Endothelial cell of umbilical vein (primary cell): ENCODE data around the gene TERT.

Experiments used
- EZH2 ChIP-seq: IDR thresholded peaks from 2 replicates; pipeline ENCODE4 v1.6.1; 2012; ENCODE audit warnings: borderline replicate concordance, low read depth, mild to moderate bottlenecking, moderate library complexity, low read length, inconsistent platforms; ENCODE audit not compliant: severe bottlenecking
- MAX ChIP-seq: IDR thresholded peaks from 2 replicates; pipeline ENCODE4 v1.6.1; 2011; ENCODE audit not compliant: insufficient read depth, insufficient read length

GRCh38 chr5:1217596-1218206 lies 77.2 kb downstream of the TERT start:
- TF ChIP-seq MAX (no peak), EZH2 (no peak)
